ENCODE measurements around the gene LYSET.

- TF ChIP-seq CTCF (IDR thresholded peaks at IDR 0.05) = no peak
- TF ChIP-seq ZFX (IDR thresholded peaks at IDR 0.05; ENCODE audit: borderline replicate concordance) = no peak
Observed at GRCh38 chr14:93186956-93187355, 1.8 kb downstream of the LYSET start.

All from 22Rv1 (cell line).